H1 (cell line): ENCODE results near the gene GUCY2C. TPM values are rescaled to one million over a fixed set of nuclear protein-coding genes. Genes with fewer than 3 reads are reported as not detected.

Experiments used
- CTCF ChIA-PET: fragments of 300-600 bp; sonication (Branson Sonifier 250); formaldehyde crosslinking; loops from one replicate; lab custom pipeline; 2021; ENCODE audit not compliant: partially characterized antibody; lab: Charles Lee
- POLR2A ChIA-PET: fragments of 300-600 bp; sonication (Branson Sonifier 250); formaldehyde crosslinking; loops from one replicate; lab custom pipeline; 2021; ENCODE audit warnings: inconsistent platforms; ENCODE audit not compliant: partially characterized antibody; lab: Charles Lee
- DNase-seq, 2 experiments: peaks; one replicate each; pipeline versions ENCODE4 v3.0.0 to v3.0.0-alpha.2; 2010 to 2022; ENCODE audit warnings: low spot score in 2 of 2, low read depth in 1 of 2, mixed read lengths in 1 of 2
- FAIRE-seq: peaks from 2 replicates; lab custom pipeline; 2011; peaks lifted over from hg19 to GRCh38; lab: Jason Lieb, UNC
- H2AFZ ChIP-seq: 2 replicates; pipeline ENCODE4 v1.8.1; 2012; ENCODE audit warnings: low read length, inconsistent platforms
- H2AK5ac ChIP-seq: 2 replicates; pipeline ENCODE4 v1.6.1; 2013; ENCODE audit warnings: low read depth, low read length
- H2BK120ac ChIP-seq: replicated peaks from 2 replicates; pipeline ENCODE3; 2013; ENCODE audit warnings: low read depth, low read length, inconsistent platforms
- H2BK12ac ChIP-seq: 2 replicates; pipeline ENCODE4 v1.6.1; 2013; ENCODE audit warnings: low read depth, low read length
- H2BK15ac ChIP-seq: 2 replicates; pipeline ENCODE4 v1.6.1; 2013; ENCODE audit warnings: low read length
- H2BK20ac ChIP-seq: 2 replicates; pipeline ENCODE4 v1.6.1; 2013; ENCODE audit warnings: low read length
- H2BK5ac ChIP-seq: 2 replicates; pipeline ENCODE4 v1.6.1; 2013; ENCODE audit warnings: low read depth, low read length
- H3K14ac ChIP-seq: 2 replicates; pipeline ENCODE4 v1.6.1; 2013; ENCODE audit warnings: inconsistent platforms; ENCODE audit not compliant: insufficient read length
- H3K18ac ChIP-seq: 2 replicates; pipeline ENCODE4 v1.6.1; 2013; ENCODE audit warnings: low read length; ENCODE audit errors: extremely low read depth
- H3K23ac ChIP-seq: 2 replicates; pipeline ENCODE4 v1.6.1; 2013; ENCODE audit warnings: inconsistent platforms; ENCODE audit not compliant: insufficient read length
- H3K23me2 ChIP-seq: 2 replicates; pipeline ENCODE4 v1.6.1; 2013; ENCODE audit warnings: low read depth, low read length
- H3K27ac ChIP-seq: 2 replicates; pipeline ENCODE4 v1.6.1; 2011; ENCODE audit warnings: low read depth, low read length, inconsistent platforms
- H3K27me3 ChIP-seq, 4 experiments: replicated peaks in 1 of 4; 1 replicate in 1 of 4; 2 replicates in 3 of 4; pipeline versions ENCODE4 v1.6.1 to v1.8.1; 2011 to 2013; ENCODE audit warnings: low read length in 3 of 4, mild to moderate bottlenecking in 3 of 4, inconsistent platforms in 2 of 4, mixed read lengths in 2 of 4, moderate library complexity in 1 of 4; ENCODE audit not compliant: control insufficient read depth in 3 of 4, insufficient read depth in 3 of 4; ENCODE audit errors: extremely low read depth in 1 of 4
- H3K36me3 ChIP-seq, 4 experiments: 2 replicates each; pipeline versions ENCODE4 v1.6.1 to v1.8.1; 2011 to 2013; ENCODE audit warnings: mild to moderate bottlenecking in 4 of 4, low read length in 3 of 4, moderate library complexity in 2 of 4, control low read depth in 1 of 4, inconsistent platforms in 1 of 4; ENCODE audit not compliant: insufficient read depth in 4 of 4, control insufficient read depth in 2 of 4
- H3K4ac ChIP-seq: replicated peaks from 2 replicates; pipeline ENCODE3; 2013; ENCODE audit warnings: low read length, low read depth, mixed read lengths, inconsistent platforms; ENCODE audit not compliant: insufficient read length
- H3K4me1 ChIP-seq, 4 experiments: replicated peaks in 1 of 4; 1 replicate in 1 of 4; 2 replicates in 3 of 4; pipeline versions ENCODE4 v1.6.1 to v1.8.1; 2011 to 2013; ENCODE audit warnings: low read length in 3 of 4, inconsistent platforms in 2 of 4, mixed read lengths in 1 of 4; ENCODE audit not compliant: insufficient read depth in 4 of 4, control insufficient read depth in 3 of 4
- H3K4me2 ChIP-seq, 2 experiments: 2 replicates each; pipeline versions ENCODE4 v1.6.1 to v1.8.1; 2011 to 2013; ENCODE audit warnings: low read depth in 2 of 2, low read length in 2 of 2, control low read depth in 1 of 2, inconsistent platforms in 1 of 2, mild to moderate bottlenecking in 1 of 2; ENCODE audit not compliant: insufficient read depth in 1 of 2
- H3K4me3 ChIP-seq, 4 experiments: fragments of 200-600, 300-600 bp in 1 of 4; sonication (generic), shearing (Covaris generic), sonication (Bioruptor Twin) in 1 of 4; 2 replicates each; pipeline versions ENCODE4 v1.5.1 to v1.8.1; 2011 to 2016; ENCODE audit warnings: low read length in 4 of 4, low read depth in 3 of 4, control low read depth in 2 of 4, inconsistent platforms in 2 of 4, mild to moderate bottlenecking in 2 of 4, mixed read lengths in 1 of 4, moderate library complexity in 1 of 4; ENCODE audit not compliant: insufficient read depth in 2 of 4; ENCODE audit errors: extremely low read depth in 1 of 4
- H3K56ac ChIP-seq: replicated peaks from 2 replicates; pipeline ENCODE3; 2013; ENCODE audit warnings: low read depth, mild to moderate bottlenecking, mixed read lengths, low read length, inconsistent platforms; ENCODE audit not compliant: insufficient read length
- H3K79me1 ChIP-seq: 2 replicates; pipeline ENCODE4 v1.6.1; 2013; ENCODE audit warnings: low read depth, low read length, control low read depth
- H3K79me2 ChIP-seq, 2 experiments: 2 replicates each; pipeline versions ENCODE4 v1.6.1 to v1.8.1; 2012 to 2013; ENCODE audit warnings: low read length in 2 of 2, mild to moderate bottlenecking in 2 of 2, inconsistent platforms in 1 of 2; ENCODE audit not compliant: insufficient read depth in 2 of 2, control insufficient read depth in 1 of 2
- H3K9ac ChIP-seq, 4 experiments: replicated peaks in 1 of 4; 1 replicate in 1 of 4; 2 replicates in 3 of 4; pipeline versions ENCODE4 v1.6.1 to v1.8.1; 2011 to 2013; ENCODE audit warnings: low read depth in 3 of 4, low read length in 3 of 4, control low read depth in 2 of 4, mild to moderate bottlenecking in 2 of 4, moderate library complexity in 2 of 4, inconsistent platforms in 1 of 4; ENCODE audit errors: extremely low read depth in 1 of 4
- H3K9me3 ChIP-seq, 2 experiments: 2 replicates each; pipeline versions ENCODE4 v1.6.1 to v1.8.1; 2012 to 2013; ENCODE audit warnings: mild to moderate bottlenecking in 2 of 2, moderate library complexity in 2 of 2, control low read depth in 1 of 2, inconsistent platforms in 1 of 2, low read depth in 1 of 2, low read length in 1 of 2, mixed read lengths in 1 of 2; ENCODE audit not compliant: insufficient read depth in 2 of 2
- H4K20me1 ChIP-seq, 2 experiments: replicated peaks in 1 of 2; 2 replicates each; pipeline versions ENCODE3 to v1.8.1; 2011 to 2013; ENCODE audit warnings: inconsistent platforms in 2 of 2, low read length in 2 of 2, mild to moderate bottlenecking in 1 of 2; ENCODE audit not compliant: insufficient read depth in 2 of 2, control insufficient read depth in 1 of 2
- H4K5ac ChIP-seq: 2 replicates; pipeline ENCODE4 v1.6.1; 2013; ENCODE audit warnings: low read length, low read depth, mixed read lengths, inconsistent platforms; ENCODE audit not compliant: insufficient read length
- H4K8ac ChIP-seq: 2 replicates; pipeline ENCODE4 v1.8.0; 2013; ENCODE audit warnings: mild to moderate bottlenecking, moderate library complexity, low read length, inconsistent platforms; ENCODE audit not compliant: insufficient read depth; ENCODE audit errors: extremely low read depth
- H4K91ac ChIP-seq: replicated peaks from 2 replicates; pipeline ENCODE3; 2013; ENCODE audit warnings: low read length, mixed read lengths, inconsistent platforms; ENCODE audit not compliant: insufficient read length
- CEBPB ChIP-seq: IDR thresholded peaks from 2 replicates; pipeline ENCODE4 v1.6.1; 2012; ENCODE audit warnings: low read depth, low read length
- JUN ChIP-seq: IDR thresholded peaks from 2 replicates; pipeline ENCODE4 v1.6.1; 2011; ENCODE audit warnings: low read depth, mild to moderate bottlenecking, improper control_type of control experiment, low read length
- NANOG ChIP-seq: IDR thresholded peaks from 2 replicates; pipeline ENCODE4 v1.6.1; 2011; ENCODE audit warnings: low read length, low read depth, mild to moderate bottlenecking, inconsistent platforms; ENCODE audit not compliant: insufficient read depth, poor library complexity, severe bottlenecking
- POLR2AphosphoS5 ChIP-seq: IDR thresholded peaks from 2 replicates; pipeline ENCODE4 v1.6.1; 2011; ENCODE audit warnings: low read depth, low read length
- POU5F1 ChIP-seq: IDR thresholded peaks from 2 replicates; pipeline ENCODE4 v1.6.1; 2011; ENCODE audit warnings: low read depth, mild to moderate bottlenecking, low read length, moderate library complexity
- SIRT6 ChIP-seq: IDR thresholded peaks from one replicate; pipeline ENCODE4 v1.7.1; 2012; ENCODE audit warnings: low read length, inconsistent platforms
- WGBS, 2 experiments: shearing (Covaris generic) in 1 of 2; methylation state at CpG; one replicate each; pipeline versions ENCODE4 v1.1.6 to v1.1.7; 2013 to 2015; ENCODE audit warnings: low lambda C conversion rate in 2 of 2, mixed read lengths in 2 of 2, inconsistent platforms in 1 of 2, low coverage in 1 of 2, missing lambda C conversion rate in 1 of 2; ENCODE audit not compliant: insufficient replicate concordance in 2 of 2, insufficient coverage in 1 of 2, insufficient read length in 1 of 2; ENCODE audit errors: extremely low coverage in 1 of 2, missing lambda C conversion rate in 1 of 2; 5-methylcytosine and 5-hydroxymethylcytosine counted together
- polyA plus RNA-seq, 7 experiments: library from polyadenylated mRNA; depleted of rRNA in 3 of 7; stranded (reverse) in 5 of 7; unstranded in 2 of 7; fragments of >200 nt in 5 of 7; fragments of 200-250 nt in 2 of 7; gene quantifications; 1 replicate in 5 of 7; 2 replicates in 1 of 7; 4 replicates in 1 of 7; pipeline versions ENCODE4 v1.2.1 to v1.2.3, GENCODE V29; 2011 to 2013; ENCODE audit warnings: missing spikeins in 2 of 7, mixed read lengths in 2 of 7
- total RNA-seq: library from RNA; stranded (reverse); fragmentation: NEBNext Ultra II Directional; extraction: Animal tissue kit (Norgen Biotek cat#: 25700); gene quantifications from 2 replicates; pipeline ENCODE4 v1.2.1, GENCODE V29; 2021

GUCY2C gene
- total and polyA plus RNA-seq, 2 of the 8 experiments (the other 6 are each of a cell fraction or from before 2014, with no cell fraction given) = 1.9 to 3.2 TPM

DNA sequence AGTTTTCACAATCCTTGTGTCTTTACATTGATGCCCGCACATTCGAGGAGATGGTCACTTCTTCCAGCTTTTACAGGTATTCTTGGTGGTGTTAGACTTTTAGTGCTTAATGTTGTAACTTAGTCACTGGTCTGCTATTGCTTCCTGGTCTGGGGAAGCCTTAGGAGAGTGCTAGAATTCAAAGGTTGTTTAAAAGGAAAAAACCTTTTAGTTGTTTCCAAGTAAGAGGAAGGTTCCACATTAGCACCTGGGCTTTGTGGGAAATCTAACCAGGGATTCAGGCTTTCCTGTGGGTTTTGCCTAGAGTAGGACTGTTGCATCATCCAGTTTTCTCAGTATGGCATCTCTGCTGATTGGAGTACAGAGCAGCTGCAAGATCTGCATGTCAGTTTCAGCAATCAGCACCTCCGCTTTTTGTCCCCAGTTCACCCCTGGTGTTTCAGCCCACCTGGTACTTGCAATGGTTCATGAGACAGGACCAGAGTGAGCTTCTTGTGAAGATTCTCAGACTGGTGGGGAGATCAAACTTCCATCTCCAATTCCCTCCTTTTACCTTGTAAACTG is 84.7 kb downstream of the GUCY2C start:
- Histone ChIP-seq H4K91ac (no peak overlapping the region), H3K56ac (no peak overlapping the region), H3K4me1 (peaks cover 0 to 3% (median 0%) of the 10 kb centered on the region in 4 experiments; a peak in 1 of 7 replicates), H3K4ac (no peak overlapping the region), H3K79me1 (no peaks in the 10 kb centered on the region), H3K79me2 (no peaks in the 10 kb centered on the region), H3K4me3 (no peak overlapping the region), H3K9ac (no peak overlapping the region), H2BK5ac (no peak overlapping the region), H2BK12ac (0 out of 2 replicates have a peak overlapping the region, but pooled peaks have one; percentile 39), H3K14ac (no peak overlapping the region), H2BK120ac (no peak overlapping the region), H3K27ac (no peak overlapping the region), H3K23me2 (no peaks in the 10 kb centered on the region; the same call in 1 of the 2 replicates), H3K4me2 (no peak overlapping the region), H2AFZ (peak overlapping the region; percentile 72; the same call in 1 of the 2 replicates), H3K9me3 (0 out of 4 replicates have a peak, but pooled peaks cover 0 to under 1% of the 10 kb centered on the region in 2 experiments), H3K18ac (no peak overlapping the region), H2AK5ac (no peak overlapping the region), H3K27me3 (no peaks in the 10 kb centered on the region), H4K20me1 (no peaks in the 10 kb centered on the region), H2BK15ac (no peak overlapping the region), H2BK20ac (no peak overlapping the region), H3K36me3 (no peaks in the 10 kb centered on the region), H4K5ac (no peak overlapping the region), H4K8ac (no peak overlapping the region), H3K23ac (no peak overlapping the region)
- TF ChIP-seq CEBPB (peak; percentile 42; the same call in 1 of the 2 replicates), NANOG (no peak), POLR2AphosphoS5 (no peak), POU5F1 (no peak), SIRT6 (no peak), JUN (no peak)
- DNase-seq (no peak), FAIRE-seq (no peak)
- WGBS, 2 experiments = 92% methylated on average over 3 of the region's 3 CpGs; no CpG with 5 or more reads in 1 of the 2 experiments
- POLR2A ChIA-PET = interaction anchor here (0.7 to 1.8 kb wide), 3 partner anchors 17 to 158 kb away, joined by 3 to 5 read pairs (median 3); no protein-coding TSS in a partner anchor
- CTCF ChIA-PET = interaction anchor here (0.6 to 2.0 kb wide), 6 partner anchors 19 to 99 kb away, joined by 3 to 6 read pairs (median 4); no protein-coding TSS in a partner anchor
